K562 (cell line): ENCODE results near the gene MYO3B. TPM values are rescaled to one million over a fixed set of nuclear protein-coding genes. Genes with fewer than 3 reads are reported as not detected.

ENCODE experiments used
- ARHGAP35 ChIP-seq: fragments of 450-650 bp; IDR thresholded peaks from 2 replicates; pipeline ENCODE4 v1.6.1; 2018; ENCODE audit not compliant: partially characterized antibody
- CTBP1 ChIP-seq: fragments of 450-650 bp; IDR thresholded peaks from 2 replicates; pipeline ENCODE4 v1.6.1; 2016; ENCODE audit warnings: borderline replicate concordance
- ELF4 ChIP-seq: fragments of 450-650 bp; formaldehyde crosslinking; IDR thresholded peaks from 2 replicates; pipeline ENCODE4 v1.4.0; 2022; ENCODE audit warnings: missing genetic modification characterization
- FOXK2 ChIP-seq, 2 experiments: fragments of 450-650 bp; IDR thresholded peaks in 1 of 2; conservative IDR thresholded peaks in 1 of 2; 2 replicates each; pipeline ENCODE4 v1.6.1; 2016; ENCODE audit warnings: low read depth in 2 of 2, mild to moderate bottlenecking in 1 of 2
- HDAC3 ChIP-seq: fragments of 450-650 bp; IDR thresholded peaks from 2 replicates; pipeline ENCODE4 v1.6.1; 2018; ENCODE audit warnings: borderline replicate concordance, mild to moderate bottlenecking, moderate library complexity; ENCODE audit not compliant: partially characterized antibody
- HMBOX1 ChIP-seq: sonication (generic); IDR thresholded peaks from 2 replicates; pipeline ENCODE4 v1.6.1; 2016
- KLF16 ChIP-seq: IDR thresholded peaks from 2 replicates; pipeline ENCODE4 v1.6.1; 2016; ENCODE audit warnings: antibody characterized with exemption
- MAZ ChIP-seq, 2 experiments: fragments of 450-650 bp in 1 of 2; sonication (generic) in 1 of 2; formaldehyde crosslinking; IDR thresholded peaks in 1 of 2; conservative IDR thresholded peaks in 1 of 2; 2 replicates each; pipeline versions ENCODE4 v1.4.0 to v1.5.0; 2020; ENCODE audit warnings: mild to moderate bottlenecking in 1 of 2, missing genetic modification reagents in 1 of 2
- MEF2D ChIP-seq: conservative IDR thresholded peaks from 2 replicates; pipeline ENCODE4 v1.6.1; 2016; ENCODE audit warnings: low read depth, missing genetic modification characterization, missing compliant biosample characterization
- MITF ChIP-seq: IDR thresholded peaks from 2 replicates; pipeline ENCODE4 v1.6.1; 2014; ENCODE audit warnings: antibody characterized with exemption
- POLR2G ChIP-seq: fragments of 200-400 bp; formaldehyde crosslinking; IDR thresholded peaks from 2 replicates; pipeline ENCODE4 v1.6.1; 2017; ENCODE audit warnings: low read depth, mild to moderate bottlenecking, antibody characterized with exemption, low read length, moderate library complexity
- RBFOX2 ChIP-seq: fragments of 200-400 bp; formaldehyde crosslinking; IDR thresholded peaks from 2 replicates; pipeline ENCODE4 v1.6.1; 2017; ENCODE audit warnings: low read depth, mild to moderate bottlenecking, low read length, moderate library complexity
- RBM22 ChIP-seq: fragments of 200-400 bp; formaldehyde crosslinking; IDR thresholded peaks from 2 replicates; pipeline ENCODE4 v1.6.1; 2018; ENCODE audit warnings: low read length, low read depth; ENCODE audit not compliant: poor library complexity, severe bottlenecking
- SFPQ ChIP-seq: fragments of 200-400 bp; formaldehyde crosslinking; IDR thresholded peaks from 2 replicates; pipeline ENCODE4 v1.6.1; 2017; ENCODE audit warnings: mild to moderate bottlenecking, low read depth, low read length, moderate library complexity
- SMARCE1 ChIP-seq: fragments of 450-650 bp; IDR thresholded peaks from 2 replicates; pipeline ENCODE4 v1.7.1; 2016; ENCODE audit warnings: mild to moderate bottlenecking
- TEAD1 ChIP-seq, 2 experiments: fragments of 450-650 bp in 1 of 2; sonication (generic) in 1 of 2; formaldehyde crosslinking; IDR thresholded peaks; 2 replicates each; pipeline versions ENCODE4 v1.4.0 to v1.8.0; 2020 to 2022; ENCODE audit warnings: mild to moderate bottlenecking in 2 of 2, missing genetic modification reagents in 1 of 2
- ZFX ChIP-seq: sonication (generic); formaldehyde crosslinking; IDR thresholded peaks from 2 replicates; pipeline ENCODE4 v1.8.0; 2022; ENCODE audit warnings: mild to moderate bottlenecking, missing genetic modification reagents, moderate library complexity
- ZKSCAN8 ChIP-seq: fragments of 200-800 bp; sonication (Bioruptor generic); IDR thresholded peaks from 2 replicates; pipeline ENCODE4 v1.6.1; 2016; ENCODE audit warnings: missing genetic modification characterization, missing compliant biosample characterization
- ZNF224 ChIP-seq: sonication (generic); formaldehyde crosslinking; IDR thresholded peaks from 2 replicates; pipeline ENCODE4 v1.8.0; 2022; ENCODE audit warnings: mild to moderate bottlenecking, missing genetic modification reagents
- ZNF77 ChIP-seq: fragments of 250-450 bp; sonication (Bioruptor Pico); IDR thresholded peaks from 2 replicates; pipeline ENCODE4 v1.5.0; 2020
- polyA plus RNA-seq, 8 experiments: library from polyadenylated mRNA; depleted of rRNA in 4 of 8; stranded (reverse) in 5 of 8; unstranded in 3 of 8; fragments of >200 nt; fragmentation: Nextera tagmentation in 2 of 8; fragmentation: Illumina TruSeq in 1 of 8; extraction: Ambion mirVana in 2 of 8; extraction: Trizol in 1 of 8; gene quantifications; 2 replicates each; pipeline versions ENCODE4 v1.2.1 to v1.2.3, GENCODE V29; 2011 to 2014; ENCODE audit warnings: inconsistent platforms in 1 of 8, missing spikeins in 1 of 8
- total RNA-seq, 7 experiments: library from RNA; depleted of rRNA in 6 of 7; stranded (reverse); fragments of >200 nt in 6 of 7; fragmentation: Illumina TruSeq in 2 of 7; extraction: Trizol in 2 of 7; gene quantifications; 2 replicates each; pipeline versions ENCODE4 v1.2.1 to v1.2.3, GENCODE V29; 2011 to 2021; ENCODE audit warnings: low replicate concordance in 1 of 7

The MYO3B gene
- total and polyA plus RNA-seq, 9 of the 15 experiments (the other 6 are each of a cell fraction or from before 2014, with no cell fraction given) = 2.7 to 6.5 (median 3.6) TPM

GRCh38 chr2:170206805-170207407, 29.0 kb downstream of the MYO3B start (continued):
- TF ChIP-seq FOXK2 (conservative IDR thresholded peaks at IDR 0.05 in 1 of 2, IDR thresholded peaks at IDR 0.05 in 1 of 2; ENCODE audit: low read depth in 2 of 2) = 0 out of 4 replicates have a peak, but pooled peaks have one; percentile 31 to 34
- peak; percentile 45; the same call in 1 of the 2 replicates for TF ChIP-seq ZFX
- no peak for TF ChIP-seq MITF
- TF ChIP-seq ELF4 (CRISPR knock-in tag) = no peak; the same call in none of the 2 replicates
- TF ChIP-seq ZNF77 = no peak
- no peak for TF ChIP-seq HMBOX1
- TF ChIP-seq SFPQ = no peak
- no peak for TF ChIP-seq ZKSCAN8 (CRISPR knock-in tag)
- TF ChIP-seq RBM22 = no peak
- TF ChIP-seq TEAD1 (CRISPR knock-in tag; IDR thresholded peaks at IDR 0.05) = peak in 1 of 2 experiments; percentile 51; a peak in 1 of 4 replicates
- TF ChIP-seq ZNF224 (CRISPR knock-in tag) = no peak
- no peak for TF ChIP-seq ARHGAP35
- TF ChIP-seq RBFOX2 = no peak
- TF ChIP-seq SMARCE1 = 0 out of 2 replicates have a peak, but pooled peaks have one; percentile 67
- no peak for TF ChIP-seq POLR2G
- TF ChIP-seq HDAC3 = no peak
- TF ChIP-seq MEF2D (tag) = peak; percentile 87
- peak; percentile 76; the same call in 1 of the 2 replicates for TF ChIP-seq CTBP1
- TF ChIP-seq KLF16 = peak; percentile 33; the same call in 1 of the 2 replicates
- peak in 1 of 2 experiments; percentile 49; a peak in 2 of 4 replicates for TF ChIP-seq MAZ (CRISPR knock-in tag; conservative IDR thresholded peaks at IDR 0.05 in 1 of 2, IDR thresholded peaks at IDR 0.05 in 1 of 2)
